Peyer's patch (tissue), 4 donors: ENCODE results near the gene CHAC1.

Source experiments
- POLR2A ChIP-seq, 2 donors: fragments of 450-650 bp; IDR thresholded peaks; one replicate each; pipeline ENCODE4 v1.5.1; 2017; ENCODE audit warnings: antibody characterized with exemption in 2 of 2, mild to moderate bottlenecking in 2 of 2, moderate library complexity in 2 of 2
- TF ChIP-seq, protein P1 (sequence below), 6 experiments: fragments of 450-650 bp in 4 of 6; fragments of 200-600 bp in 2 of 6; sonication (generic) in 1 of 6; IDR thresholded peaks; one replicate each; pipeline ENCODE4 v1.5.1; 2017 to 2019; ENCODE audit warnings: antibody characterized with exemption in 6 of 6, mild to moderate bottlenecking in 3 of 6, moderate library complexity in 1 of 6

GRCh38 chr15:40925495-40925862 lies 27.8 kb upstream of the CHAC1 start:
- TF ChIP-seq, protein P1, sequence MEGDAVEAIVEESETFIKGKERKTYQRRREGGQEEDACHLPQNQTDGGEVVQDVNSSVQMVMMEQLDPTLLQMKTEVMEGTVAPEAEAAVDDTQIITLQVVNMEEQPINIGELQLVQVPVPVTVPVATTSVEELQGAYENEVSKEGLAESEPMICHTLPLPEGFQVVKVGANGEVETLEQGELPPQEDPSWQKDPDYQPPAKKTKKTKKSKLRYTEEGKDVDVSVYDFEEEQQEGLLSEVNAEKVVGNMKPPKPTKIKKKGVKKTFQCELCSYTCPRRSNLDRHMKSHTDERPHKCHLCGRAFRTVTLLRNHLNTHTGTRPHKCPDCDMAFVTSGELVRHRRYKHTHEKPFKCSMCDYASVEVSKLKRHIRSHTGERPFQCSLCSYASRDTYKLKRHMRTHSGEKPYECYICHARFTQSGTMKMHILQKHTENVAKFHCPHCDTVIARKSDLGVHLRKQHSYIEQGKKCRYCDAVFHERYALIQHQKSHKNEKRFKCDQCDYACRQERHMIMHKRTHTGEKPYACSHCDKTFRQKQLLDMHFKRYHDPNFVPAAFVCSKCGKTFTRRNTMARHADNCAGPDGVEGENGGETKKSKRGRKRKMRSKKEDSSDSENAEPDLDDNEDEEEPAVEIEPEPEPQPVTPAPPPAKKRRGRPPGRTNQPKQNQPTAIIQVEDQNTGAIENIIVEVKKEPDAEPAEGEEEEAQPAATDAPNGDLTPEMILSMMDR (IDR thresholded peaks at IDR 0.05), result no peak
- TF ChIP-seq POLR2A (IDR thresholded peaks at IDR 0.05), result no peak
